ENCODE data around the gene CRISP1. TPM values are rescaled to one million over a fixed set of nuclear protein-coding genes. Genes with fewer than 3 reads are reported as not detected.

CRISP1 gene
- total and polyA plus RNA-seq, 2 donors (not counting 1 experiment from before 2014, with no cell fraction given) = not detected

DNA sequence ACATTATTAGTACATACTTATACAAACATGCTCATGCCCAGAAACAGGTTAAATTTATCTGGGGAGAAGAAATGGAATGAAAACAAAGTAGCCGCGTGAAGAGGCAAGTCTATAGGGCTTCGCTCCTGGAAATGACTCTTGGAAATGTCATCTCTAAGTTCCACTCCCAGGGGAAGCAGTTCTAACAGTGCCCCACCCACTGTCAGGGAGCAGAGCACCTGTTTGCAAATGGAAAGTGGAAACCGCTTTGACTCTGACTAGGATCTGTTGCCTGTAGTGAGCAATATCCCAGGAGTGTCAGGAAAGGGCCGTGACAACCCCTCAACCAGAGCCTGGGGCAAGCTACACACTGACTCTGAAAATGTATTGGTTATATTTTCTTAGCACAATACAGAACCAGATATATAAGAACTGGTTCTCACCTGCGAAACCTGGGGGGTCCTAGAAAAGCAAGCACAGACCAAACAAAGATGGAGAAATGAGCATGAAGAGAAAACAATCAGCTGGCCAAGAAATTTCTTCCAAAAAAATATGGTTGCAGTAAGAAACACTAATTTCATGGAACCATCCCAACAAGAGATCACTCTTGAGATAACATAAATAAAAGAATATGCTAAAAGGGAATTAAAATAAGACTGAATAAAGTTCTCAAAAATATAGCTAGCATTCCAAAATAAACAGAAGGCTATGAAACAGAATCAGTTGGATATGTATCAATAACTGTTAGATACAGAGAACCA lies 47.5 kb upstream of the CRISP1 start:
- intact Hi-C loops (cut with micrococcal nuclease) = no loop called here
- Mint-ChIP-seq H3K27ac (no peak overlapping the region), H3K27me3 (no peaks in the 10 kb centered on the region), H3K4me1 (no peaks in the 10 kb centered on the region), H3K9me3 (ENCODE audit: insufficient read depth) (peaks cover 2% of the 10 kb centered on the region), H3K4me3 (no peak overlapping the region)
- H3K27me3 ChIP-seq (replicated peaks in 1 of 4; ENCODE audit: control extremely low read depth in 1 of 4, control insufficient read depth in 3 of 4, insufficient read depth in 4 of 4, low read length in 3 of 4) = peaks cover 0 to under 1% (median 0%) of the 10 kb centered on the region in 4 experiments
- H3K27ac ChIP-seq (ENCODE audit: low read length in 2 of 2) = no peak overlapping the region
- ChIA-PET CTCF (no interaction called here), POLR2A (no interaction called here)
- DNase-seq (no peak), ATAC-seq (ENCODE audit: low read depth) (no peak)
- no peak overlapping the region for H3K4me3 ChIP-seq (ENCODE audit: control extremely low read depth in 1 of 5, extremely low read depth in 1 of 5, insufficient read depth in 1 of 5, low read depth in 2 of 5, low read length in 4 of 5)
- H2AFZ ChIP-seq (ENCODE audit: insufficient read depth, low read depth, low read length, poor library complexity, severe bottlenecking) = no peak overlapping the region
- WGBS (ENCODE audit: insufficient coverage) = 83% methylated on average over 2 of the region's 6 CpGs
- no peaks in the 10 kb centered on the region for H3K36me3 ChIP-seq (replicated peaks in 1 of 2; ENCODE audit: control extremely low read depth in 1 of 2, control insufficient read depth in 1 of 2, extremely low read depth in 1 of 2, insufficient read depth in 2 of 2, low read length in 1 of 2)
- no peak overlapping the region for H3K4me2 ChIP-seq (replicated peaks; ENCODE audit: low read depth, low read length, poor library complexity, severe bottlenecking)
- H3K9me3 ChIP-seq (ENCODE audit: control extremely low read depth in 1 of 3, control insufficient read depth in 2 of 3, insufficient read depth in 1 of 3, low read length in 2 of 3) = no peaks in the 10 kb centered on the region
- no peak for TF ChIP-seq EZH2 (IDR thresholded peaks at IDR 0.05; ENCODE audit: borderline replicate concordance, insufficient read depth, low read depth, low read length, poor library complexity, severe bottlenecking)
- TF ChIP-seq, protein P1, sequence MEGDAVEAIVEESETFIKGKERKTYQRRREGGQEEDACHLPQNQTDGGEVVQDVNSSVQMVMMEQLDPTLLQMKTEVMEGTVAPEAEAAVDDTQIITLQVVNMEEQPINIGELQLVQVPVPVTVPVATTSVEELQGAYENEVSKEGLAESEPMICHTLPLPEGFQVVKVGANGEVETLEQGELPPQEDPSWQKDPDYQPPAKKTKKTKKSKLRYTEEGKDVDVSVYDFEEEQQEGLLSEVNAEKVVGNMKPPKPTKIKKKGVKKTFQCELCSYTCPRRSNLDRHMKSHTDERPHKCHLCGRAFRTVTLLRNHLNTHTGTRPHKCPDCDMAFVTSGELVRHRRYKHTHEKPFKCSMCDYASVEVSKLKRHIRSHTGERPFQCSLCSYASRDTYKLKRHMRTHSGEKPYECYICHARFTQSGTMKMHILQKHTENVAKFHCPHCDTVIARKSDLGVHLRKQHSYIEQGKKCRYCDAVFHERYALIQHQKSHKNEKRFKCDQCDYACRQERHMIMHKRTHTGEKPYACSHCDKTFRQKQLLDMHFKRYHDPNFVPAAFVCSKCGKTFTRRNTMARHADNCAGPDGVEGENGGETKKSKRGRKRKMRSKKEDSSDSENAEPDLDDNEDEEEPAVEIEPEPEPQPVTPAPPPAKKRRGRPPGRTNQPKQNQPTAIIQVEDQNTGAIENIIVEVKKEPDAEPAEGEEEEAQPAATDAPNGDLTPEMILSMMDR (IDR thresholded peaks at IDR 0.05) = no peak
- H3K9ac ChIP-seq (ENCODE audit: low read length) = no peak overlapping the region
- no peaks in the 10 kb centered on the region for H4K20me1 ChIP-seq (ENCODE audit: control insufficient read depth, insufficient read depth, low read length, poor library complexity, severe bottlenecking)
- no peaks in the 10 kb centered on the region for H3K4me1 ChIP-seq (ENCODE audit: control insufficient read depth in 2 of 2, insufficient read depth in 2 of 2, low read length in 2 of 2)
- no peaks in the 10 kb centered on the region for H3K79me2 ChIP-seq (ENCODE audit: control insufficient read depth, insufficient read depth, low read length)

DNA sequence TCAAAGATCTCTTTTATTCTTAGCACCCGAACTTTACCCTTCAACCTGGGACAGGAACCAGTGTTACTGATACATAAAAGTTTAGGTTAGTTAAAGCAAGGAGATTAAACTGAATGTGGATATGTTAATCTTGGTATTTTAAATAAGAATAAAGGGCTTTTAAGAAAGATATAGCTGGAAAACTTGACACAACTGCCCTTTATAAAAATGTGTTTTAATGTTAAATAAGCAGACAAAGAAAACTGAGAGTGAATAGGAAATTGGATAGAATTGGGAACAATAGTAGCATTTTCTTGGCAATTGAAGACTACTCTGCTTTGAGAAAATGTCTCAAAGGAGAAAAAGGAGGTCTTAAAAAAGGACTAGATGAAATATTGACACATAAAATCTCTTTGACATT lies 45.9 kb upstream of the CRISP1 start:
- H3K27ac ChIP-seq (ENCODE audit: low read length in 2 of 2) = no peak overlapping the region
- no peak overlapping the region for H3K4me2 ChIP-seq (replicated peaks; ENCODE audit: low read depth, low read length, poor library complexity, severe bottlenecking)
- Mint-ChIP-seq H3K27ac (no peak overlapping the region), H3K9me3 (ENCODE audit: insufficient read depth) (no peaks in the 10 kb centered on the region), H3K4me1 (no peaks in the 10 kb centered on the region), H3K4me3 (no peak overlapping the region), H3K27me3 (no peaks in the 10 kb centered on the region)
- ChIA-PET CTCF (no interaction called here), POLR2A (no interaction called here)
- DNase-seq (no peak), ATAC-seq (ENCODE audit: low read depth) (no peak)
- no peaks in the 10 kb centered on the region for H3K79me2 ChIP-seq (ENCODE audit: control insufficient read depth, insufficient read depth, low read length)
- H2AFZ ChIP-seq (ENCODE audit: insufficient read depth, low read depth, low read length, poor library complexity, severe bottlenecking) = no peak overlapping the region
- H3K9ac ChIP-seq (ENCODE audit: low read length) = no peak overlapping the region
- no CpG with 5 or more reads among the region's 1 CpG for WGBS (ENCODE audit: insufficient coverage)
- no peaks in the 10 kb centered on the region for H3K36me3 ChIP-seq (replicated peaks in 1 of 2; ENCODE audit: control extremely low read depth in 1 of 2, control insufficient read depth in 1 of 2, extremely low read depth in 1 of 2, insufficient read depth in 2 of 2, low read length in 1 of 2)
- no peaks in the 10 kb centered on the region for H4K20me1 ChIP-seq (ENCODE audit: control insufficient read depth, insufficient read depth, low read length, poor library complexity, severe bottlenecking)
- no peak overlapping the region for H3K4me3 ChIP-seq (ENCODE audit: control extremely low read depth in 1 of 5, extremely low read depth in 1 of 5, insufficient read depth in 1 of 5, low read depth in 2 of 5, low read length in 4 of 5)
- TF ChIP-seq, protein P1 (IDR thresholded peaks at IDR 0.05) = no peak
- no peak for TF ChIP-seq EZH2 (IDR thresholded peaks at IDR 0.05; ENCODE audit: borderline replicate concordance, insufficient read depth, low read depth, low read length, poor library complexity, severe bottlenecking)
- H3K4me1 ChIP-seq (ENCODE audit: control insufficient read depth in 2 of 2, insufficient read depth in 2 of 2, low read length in 2 of 2) = no peaks in the 10 kb centered on the region
- H3K27me3 ChIP-seq (replicated peaks in 1 of 4; ENCODE audit: control extremely low read depth in 1 of 4, control insufficient read depth in 3 of 4, insufficient read depth in 4 of 4, low read length in 3 of 4) = no peaks in the 10 kb centered on the region
- intact Hi-C loops (cut with micrococcal nuclease) = no loop called here
- H3K9me3 ChIP-seq (ENCODE audit: control extremely low read depth in 1 of 3, control insufficient read depth in 2 of 3, insufficient read depth in 1 of 3, low read length in 2 of 3) = no peaks in the 10 kb centered on the region

All from B cell (primary cell).